ENCODE results near the gene TIRAP.

The TIRAP gene

DNA sequence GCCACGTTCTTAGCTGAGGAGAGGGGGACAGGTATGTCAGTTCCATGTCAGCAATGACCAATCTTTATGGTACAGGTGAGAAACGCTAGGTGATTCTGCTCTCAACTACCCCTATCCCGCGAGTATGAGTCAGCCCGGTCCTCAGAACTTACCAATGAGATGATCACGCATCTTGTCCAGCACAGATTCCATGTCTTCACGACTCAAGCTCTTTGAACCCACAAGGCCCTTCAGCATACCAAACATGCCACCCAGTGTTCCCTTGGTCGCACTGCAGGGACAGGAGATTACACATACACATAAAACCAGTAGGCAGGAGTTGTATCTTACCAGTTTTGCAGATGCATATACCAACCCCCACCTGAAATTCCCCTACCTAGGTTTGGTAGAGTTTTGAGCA, 17.1 kb upstream of the TIRAP start:
- no peak for DNase-seq (ENCODE audit: low read depth)
- Histone ChIP-seq H3K36me3 (ENCODE audit: control insufficient read depth, insufficient read depth, low read length, severe bottlenecking) (peaks cover 65% of the 10 kb centered on the region), H3K4me3 (ENCODE audit: low read length) (no peak overlapping the region), H3K27me3 (replicated peaks; ENCODE audit: control insufficient read depth, insufficient read depth, low read length) (no peaks in the 10 kb centered on the region), H3K9ac (ENCODE audit: low read length) (no peak overlapping the region), H3K4me1 (ENCODE audit: control insufficient read depth, insufficient read depth, low read length) (peaks cover 22% of the 10 kb centered on the region), H3K9me3 (ENCODE audit: control insufficient read depth, low read length) (no peaks in the 10 kb centered on the region)

DNA sequence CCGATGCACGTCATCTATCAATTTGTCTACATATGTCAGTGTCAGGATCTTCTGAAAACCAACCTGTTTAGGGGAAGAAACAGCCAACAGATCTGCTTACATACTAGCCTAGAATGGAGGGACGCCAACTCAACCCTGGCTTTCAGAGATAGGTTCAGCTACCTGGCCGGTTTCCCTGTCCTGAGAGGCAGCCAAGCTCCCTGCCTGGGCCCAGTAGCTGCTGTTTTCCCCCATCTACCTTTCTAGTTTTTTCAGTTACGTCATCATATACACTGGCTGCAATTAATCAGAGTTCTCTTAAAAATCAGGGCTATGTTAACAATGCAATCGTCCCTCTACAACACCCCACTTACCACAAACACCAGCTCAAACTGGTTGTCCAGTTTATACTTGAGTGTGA, 15.2 kb upstream of the TIRAP start:
- H3K27me3 ChIP-seq (replicated peaks; ENCODE audit: control insufficient read depth, insufficient read depth, low read length), result no peaks in the 10 kb centered on the region
- H3K36me3 ChIP-seq (ENCODE audit: control insufficient read depth, insufficient read depth, low read length, severe bottlenecking), result peaks cover 51% of the 10 kb centered on the region
- H3K9me3 ChIP-seq (ENCODE audit: control insufficient read depth, low read length), result no peaks in the 10 kb centered on the region
- H3K4me1 ChIP-seq (ENCODE audit: control insufficient read depth, insufficient read depth, low read length), result peaks cover 16% of the 10 kb centered on the region
- H3K4me3 ChIP-seq (ENCODE audit: low read length), result peak overlapping the region; percentile 94
- DNase-seq (ENCODE audit: low read depth), result no peak
- H3K9ac ChIP-seq (ENCODE audit: low read length), result peak overlapping the region; percentile 96

DNA sequence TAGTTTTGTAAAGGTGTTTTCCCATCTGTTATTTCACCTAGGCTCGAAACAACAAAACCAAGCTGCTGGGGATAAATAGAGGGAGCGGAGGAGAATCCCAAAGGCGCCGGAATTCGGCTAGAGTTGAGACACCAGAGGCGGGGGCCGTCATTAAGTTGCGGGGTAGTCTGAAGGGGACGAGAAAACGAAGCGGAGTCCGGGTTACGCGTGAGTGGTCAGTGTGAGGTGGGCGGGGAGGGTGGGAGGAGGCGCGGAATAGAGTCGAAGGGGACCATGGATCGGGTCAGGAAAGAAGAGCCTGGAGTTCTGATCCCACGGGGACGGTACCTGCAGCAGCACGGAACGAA, 14.6 kb upstream of the TIRAP start:
- no peaks in the 10 kb centered on the region for H3K27me3 ChIP-seq (replicated peaks; ENCODE audit: control insufficient read depth, insufficient read depth, low read length)
- peaks cover 51% of the 10 kb centered on the region for H3K36me3 ChIP-seq (ENCODE audit: control insufficient read depth, insufficient read depth, low read length, severe bottlenecking)
- DNase-seq (ENCODE audit: low read depth), result peak; percentile 64
- peaks cover 16% of the 10 kb centered on the region for H3K4me1 ChIP-seq (ENCODE audit: control insufficient read depth, insufficient read depth, low read length)
- peak overlapping the region; percentile 94 for H3K4me3 ChIP-seq (ENCODE audit: low read length)
- H3K9ac ChIP-seq (ENCODE audit: low read length), result peak overlapping the region; percentile 96
- no peaks in the 10 kb centered on the region for H3K9me3 ChIP-seq (ENCODE audit: control insufficient read depth, low read length)

- Histone ChIP-seq H3K9me3 (ENCODE audit: control insufficient read depth, low read length) (no peaks in the 10 kb centered on the region), H3K9ac (ENCODE audit: low read length) (peak within 1 kb of the TSS; percentile 96), H3K4me3 (ENCODE audit: low read length) (peak within 1 kb of the TSS; percentile 94), H3K36me3 (ENCODE audit: control insufficient read depth, insufficient read depth, low read length, severe bottlenecking) (peaks cover 51% of the 10 kb centered on the region), H3K4me1 (ENCODE audit: control insufficient read depth, insufficient read depth, low read length) (peaks cover 16% of the 10 kb centered on the region), H3K27me3 (replicated peaks; ENCODE audit: control insufficient read depth, insufficient read depth, low read length) (no peaks in the 10 kb centered on the region)
- peak; percentile 100 for DNase-seq (ENCODE audit: low read depth)
Observed at GRCh38 chr11:126268708-126269579, 13.9 kb upstream of the TIRAP start, which contains the start of the genes FOXRED1 and SRPRA. Gene FOXRED1, plus strand, starts transcription at chr11:126269154. Its CDS starts 53 bp downstream, at chr11:126269207. Gene SRPRA, minus strand, starts transcription at chr11:126268895. Its CDS starts 91 bp downstream, at chr11:126268804.

DNA sequence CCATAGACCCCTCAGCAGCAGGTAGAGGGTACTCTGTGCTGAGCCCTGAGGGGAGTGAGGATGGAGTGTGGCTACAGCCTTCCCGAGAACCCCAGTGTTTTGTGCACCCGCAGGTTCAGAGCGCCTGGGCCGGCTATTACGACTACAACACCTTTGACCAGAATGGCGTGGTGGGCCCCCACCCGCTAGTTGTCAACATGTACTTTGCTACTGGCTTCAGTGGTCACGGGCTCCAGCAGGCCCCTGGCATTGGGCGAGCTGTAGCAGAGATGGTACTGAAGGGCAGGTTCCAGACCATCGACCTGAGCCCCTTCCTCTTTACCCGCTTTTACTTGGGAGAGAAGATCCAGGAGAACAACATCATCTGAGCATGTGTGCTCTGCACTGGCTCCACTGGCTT, 5.6 kb upstream of the TIRAP start:
- H3K4me3 ChIP-seq (ENCODE audit: low read length), result no peak overlapping the region
- H3K9me3 ChIP-seq (ENCODE audit: control insufficient read depth, low read length), result no peaks in the 10 kb centered on the region
- H3K9ac ChIP-seq (ENCODE audit: low read length), result no peak overlapping the region
- no peaks in the 10 kb centered on the region for H3K27me3 ChIP-seq (replicated peaks; ENCODE audit: control insufficient read depth, insufficient read depth, low read length)
- peaks cover 7% of the 10 kb centered on the region for H3K4me1 ChIP-seq (ENCODE audit: control insufficient read depth, insufficient read depth, low read length)
- no peak for DNase-seq (ENCODE audit: low read depth)
- H3K36me3 ChIP-seq (ENCODE audit: control insufficient read depth, insufficient read depth, low read length, severe bottlenecking), result peaks cover 48% of the 10 kb centered on the region

GRCh38 chr11:126277780-126278179, 5.1 kb upstream of the TIRAP start:
- Histone ChIP-seq H3K9ac (ENCODE audit: low read length) (no peak overlapping the region), H3K4me3 (ENCODE audit: low read length) (no peak overlapping the region), H3K9me3 (ENCODE audit: control insufficient read depth, low read length) (no peaks in the 10 kb centered on the region), H3K36me3 (ENCODE audit: control insufficient read depth, insufficient read depth, low read length, severe bottlenecking) (peaks cover 45% of the 10 kb centered on the region), H3K27me3 (replicated peaks; ENCODE audit: control insufficient read depth, insufficient read depth, low read length) (no peaks in the 10 kb centered on the region), H3K4me1 (ENCODE audit: control insufficient read depth, insufficient read depth, low read length) (peaks cover 10% of the 10 kb centered on the region)
- DNase-seq (ENCODE audit: low read depth), result no peak

- Histone ChIP-seq H3K9me3 (ENCODE audit: control insufficient read depth, low read length) (no peaks in the 10 kb centered on the region), H3K36me3 (ENCODE audit: control insufficient read depth, insufficient read depth, low read length, severe bottlenecking) (peaks cover 31% of the 10 kb centered on the region), H3K4me3 (ENCODE audit: low read length) (no peak overlapping the region), H3K4me1 (ENCODE audit: control insufficient read depth, insufficient read depth, low read length) (peaks cover 19% of the 10 kb centered on the region), H3K9ac (ENCODE audit: low read length) (no peak overlapping the region), H3K27me3 (replicated peaks; ENCODE audit: control insufficient read depth, insufficient read depth, low read length) (no peaks in the 10 kb centered on the region)
- DNase-seq (ENCODE audit: low read depth), result no peak
Observed at GRCh38 chr11:126279191-126279590, 3.7 kb upstream of the TIRAP start.

- H3K36me3 ChIP-seq (ENCODE audit: control insufficient read depth, insufficient read depth, low read length, severe bottlenecking), result peaks cover 19% of the 10 kb centered on the region
- no peak overlapping the region for H3K4me3 ChIP-seq (ENCODE audit: low read length)
- no peak for DNase-seq (ENCODE audit: low read depth)
- no peaks in the 10 kb centered on the region for H3K27me3 ChIP-seq (replicated peaks; ENCODE audit: control insufficient read depth, insufficient read depth, low read length)
- peaks cover 20% of the 10 kb centered on the region for H3K4me1 ChIP-seq (ENCODE audit: control insufficient read depth, insufficient read depth, low read length)
- H3K9ac ChIP-seq (ENCODE audit: low read length), result no peak overlapping the region
- H3K9me3 ChIP-seq (ENCODE audit: control insufficient read depth, low read length), result no peaks in the 10 kb centered on the region
Observed at GRCh38 chr11:126280595-126280994, 2.3 kb upstream of the TIRAP start.

GRCh38 chr11:126281245-126281644, 1.6 kb upstream of the TIRAP start:
- Histone ChIP-seq H3K9me3 (ENCODE audit: control insufficient read depth, low read length) (no peaks in the 10 kb centered on the region), H3K27me3 (replicated peaks; ENCODE audit: control insufficient read depth, insufficient read depth, low read length) (no peaks in the 10 kb centered on the region), H3K4me1 (ENCODE audit: control insufficient read depth, insufficient read depth, low read length) (peaks cover 20% of the 10 kb centered on the region), H3K9ac (ENCODE audit: low read length) (no peak overlapping the region), H3K4me3 (ENCODE audit: low read length) (no peak overlapping the region), H3K36me3 (ENCODE audit: control insufficient read depth, insufficient read depth, low read length, severe bottlenecking) (peaks cover 14% of the 10 kb centered on the region)
- DNase-seq (ENCODE audit: low read depth), result no peak

GRCh38 chr11:126281666-126282175, 1.2 kb upstream of the TIRAP start:
- H3K4me1 ChIP-seq (ENCODE audit: control insufficient read depth, insufficient read depth, low read length), result peaks cover 20% of the 10 kb centered on the region
- no peak for DNase-seq (ENCODE audit: low read depth)
- H3K27me3 ChIP-seq (replicated peaks; ENCODE audit: control insufficient read depth, insufficient read depth, low read length), result no peaks in the 10 kb centered on the region
- no peaks in the 10 kb centered on the region for H3K9me3 ChIP-seq (ENCODE audit: control insufficient read depth, low read length)
- peak overlapping the region; percentile 89 for H3K9ac ChIP-seq (ENCODE audit: low read length)
- H3K36me3 ChIP-seq (ENCODE audit: control insufficient read depth, insufficient read depth, low read length, severe bottlenecking), result peaks cover 14% of the 10 kb centered on the region
- H3K4me3 ChIP-seq (ENCODE audit: low read length), result peak overlapping the region; percentile 90

DNA sequence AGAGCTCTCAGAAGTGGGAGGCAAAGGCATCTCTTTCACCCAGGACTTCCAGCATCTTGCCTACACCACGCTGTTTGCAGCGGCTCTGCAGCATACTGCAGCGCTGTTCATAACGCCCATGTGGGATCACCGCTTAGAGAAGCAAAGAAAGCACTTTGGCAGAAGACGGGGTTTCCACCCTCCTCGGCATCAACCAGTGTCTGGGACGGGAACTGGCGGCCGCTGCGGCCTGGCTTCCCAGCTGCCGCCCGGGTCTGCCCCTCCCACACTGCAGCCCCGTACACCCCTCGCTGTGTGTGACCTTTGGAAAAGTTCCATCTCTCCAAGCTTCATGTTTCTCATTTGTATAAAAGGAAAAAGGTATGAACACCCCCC, 545 bp upstream of the TIRAP start:
- Histone ChIP-seq H3K9me3 (ENCODE audit: control insufficient read depth, low read length) (no peaks in the 10 kb centered on the region), H3K4me1 (ENCODE audit: control insufficient read depth, insufficient read depth, low read length) (peaks cover 20% of the 10 kb centered on the region), H3K27me3 (replicated peaks; ENCODE audit: control insufficient read depth, insufficient read depth, low read length) (no peaks in the 10 kb centered on the region), H3K9ac (ENCODE audit: low read length) (peak overlapping the region; percentile 89), H3K4me3 (ENCODE audit: low read length) (peak overlapping the region; percentile 90), H3K36me3 (ENCODE audit: control insufficient read depth, insufficient read depth, low read length, severe bottlenecking) (peaks cover 8% of the 10 kb centered on the region)
- DNase-seq (ENCODE audit: low read depth), result peak; percentile 29

All from adipocyte (in vitro differentiated cells).